Stomach smooth muscle (tissue), 2 donors: ENCODE data around the gene ZNF777.

Experiments
- H3K27ac ChIP-seq: one replicate; pipeline ENCODE4 v1.7.0; 2013; ENCODE audit warnings: mild to moderate bottlenecking, low read length, inconsistent platforms
- H3K27me3 ChIP-seq, 2 donors: one replicate each; pipeline ENCODE4 v1.7.0; 2013; ENCODE audit warnings: low read length in 2 of 2; ENCODE audit not compliant: insufficient read depth in 2 of 2, control insufficient read depth in 1 of 2
- H3K36me3 ChIP-seq, 2 donors: one replicate each; pipeline ENCODE4 v1.7.0; 2013; ENCODE audit warnings: low read length in 2 of 2; ENCODE audit not compliant: control insufficient read depth in 2 of 2, insufficient read depth in 2 of 2
- H3K4me1 ChIP-seq: one replicate; pipeline ENCODE4 v1.7.0; 2013; ENCODE audit warnings: low read length; ENCODE audit not compliant: control insufficient read depth, insufficient read depth
- H3K4me3 ChIP-seq, 2 donors: one replicate each; pipeline ENCODE4 v1.7.0; 2013; ENCODE audit warnings: low read length in 2 of 2
- H3K9ac ChIP-seq, 2 donors: one replicate each; pipeline ENCODE4 v1.7.0; 2013; ENCODE audit warnings: low read length in 2 of 2, mild to moderate bottlenecking in 1 of 2
- H3K9me3 ChIP-seq, 2 donors: one replicate each; pipeline ENCODE4 v1.7.0; 2013; ENCODE audit warnings: low read length in 2 of 2; ENCODE audit not compliant: control insufficient read depth in 2 of 2
- donor health status: healthy.
- donor health status: Pancreatic carcinoma.

Gene ZNF777

GRCh38 chr7:149476791-149477190 is 15.9 kb upstream of the ZNF777 start:
- no peaks in the 10 kb centered on the region for H3K27me3 ChIP-seq
- no peaks in the 10 kb centered on the region for H3K4me1 ChIP-seq
- H3K9me3 ChIP-seq: peaks cover 0 to 4% of the 10 kb centered on the region in 2 donors
- no peak overlapping the region for H3K9ac ChIP-seq
- H3K4me3 ChIP-seq: no peak overlapping the region
- H3K27ac ChIP-seq: no peak overlapping the region
- H3K36me3 ChIP-seq: peaks cover 27 to 36% of the 10 kb centered on the region in 2 donors

- Histone ChIP-seq H3K4me3 (no peak overlapping the region), H3K27ac (no peak overlapping the region), H3K27me3 (no peaks in the 10 kb centered on the region), H3K9ac (no peak overlapping the region), H3K9me3 (peaks cover 0 to 4% of the 10 kb centered on the region in 2 donors), H3K36me3 (peaks cover 27 to 36% of the 10 kb centered on the region in 2 donors), H3K4me1 (no peaks in the 10 kb centered on the region)
Measured at GRCh38 chr7:149475121-149476045, 14.5 kb upstream of the ZNF777 start.

- no peak overlapping the region for H3K9ac ChIP-seq
- no peak overlapping the region for H3K4me3 ChIP-seq
- H3K9me3 ChIP-seq: peaks cover 0 to 4% of the 10 kb centered on the region in 2 donors
- H3K27ac ChIP-seq: no peak overlapping the region
- H3K27me3 ChIP-seq: no peaks in the 10 kb centered on the region
- no peaks in the 10 kb centered on the region for H3K4me1 ChIP-seq
- H3K36me3 ChIP-seq: peaks cover 27 to 34% of the 10 kb centered on the region in 2 donors
Measured at GRCh38 chr7:149474309-149475120, 13.7 kb upstream of the ZNF777 start.

GRCh38 chr7:149473251-149473650 is 12.4 kb upstream of the ZNF777 start:
- H3K36me3 ChIP-seq: peaks cover 27 to 32% of the 10 kb centered on the region in 2 donors
- no peak overlapping the region for H3K9ac ChIP-seq
- H3K4me1 ChIP-seq: no peaks in the 10 kb centered on the region
- no peaks in the 10 kb centered on the region for H3K27me3 ChIP-seq
- H3K9me3 ChIP-seq: no peaks in the 10 kb centered on the region
- H3K27ac ChIP-seq: no peak overlapping the region
- H3K4me3 ChIP-seq: no peak overlapping the region

GRCh38 chr7:149471289-149471953 is 10.6 kb upstream of the ZNF777 start:
- Histone ChIP-seq H3K36me3 (peaks cover 19 to 27% of the 10 kb centered on the region in 2 donors), H3K9me3 (no peaks in the 10 kb centered on the region)

GRCh38 chr7:149469806-149470205 is 8.9 kb upstream of the ZNF777 start:
- Histone ChIP-seq H3K36me3 (peaks cover 9 to 15% of the 10 kb centered on the region in 2 donors), H3K9me3 (no peaks in the 10 kb centered on the region), H3K4me3 (no peak overlapping the region), H3K27me3 (peaks cover 3% of the 10 kb centered on the region in 2 donors), H3K4me1 (no peaks in the 10 kb centered on the region), H3K9ac (no peak overlapping the region), H3K27ac (no peak overlapping the region)

More at GRCh38 chr7:149471289-149471953, 10.6 kb upstream of the ZNF777 start:
- no peak overlapping the region for H3K27ac ChIP-seq
- no peak overlapping the region for H3K4me3 ChIP-seq
- H3K9ac ChIP-seq: no peak overlapping the region
- no peaks in the 10 kb centered on the region for H3K27me3 ChIP-seq
- no peaks in the 10 kb centered on the region for H3K4me1 ChIP-seq

GRCh38 chr7:149468208-149468607 is 7.3 kb upstream of the ZNF777 start:
- peaks cover 7 to 9% of the 10 kb centered on the region in 2 donors for H3K36me3 ChIP-seq
- no peaks in the 10 kb centered on the region for H3K4me1 ChIP-seq
- H3K27ac ChIP-seq: no peak overlapping the region
- no peak overlapping the region for H3K9ac ChIP-seq
- no peaks in the 10 kb centered on the region for H3K9me3 ChIP-seq
- H3K27me3 ChIP-seq: peaks cover 3% of the 10 kb centered on the region in 2 donors
- H3K4me3 ChIP-seq: no peak overlapping the region

GRCh38 chr7:149467321-149467859 is 6.5 kb upstream of the ZNF777 start:
- H3K4me1 ChIP-seq: no peaks in the 10 kb centered on the region
- no peak overlapping the region for H3K27ac ChIP-seq
- H3K9ac ChIP-seq: no peak overlapping the region
- H3K27me3 ChIP-seq: peaks cover 3% of the 10 kb centered on the region in 2 donors
- peaks cover 2% of the 10 kb centered on the region in 2 donors for H3K36me3 ChIP-seq
- H3K9me3 ChIP-seq: no peaks in the 10 kb centered on the region
- no peak overlapping the region for H3K4me3 ChIP-seq

- Histone ChIP-seq H3K9ac (no peak overlapping the region), H3K27me3 (peaks cover 3% of the 10 kb centered on the region in 2 donors), H3K4me1 (peaks cover under 1% of the 10 kb centered on the region), H3K4me3 (no peak overlapping the region), H3K36me3 (peaks cover 0 to under 1% of the 10 kb centered on the region in 2 donors), H3K9me3 (no peaks in the 10 kb centered on the region), H3K27ac (no peak overlapping the region)
Measured at GRCh38 chr7:149466364-149466763, 5.5 kb upstream of the ZNF777 start.

GRCh38 chr7:149463500-149464161 is 2.8 kb upstream of the ZNF777 start:
- Histone ChIP-seq H3K4me1 (peaks cover 16% of the 10 kb centered on the region), H3K4me3 (no peak overlapping the region), H3K36me3 (no peaks in the 10 kb centered on the region), H3K27me3 (peaks cover 3% of the 10 kb centered on the region in 2 donors), H3K27ac (no peak overlapping the region), H3K9ac (no peak overlapping the region), H3K9me3 (no peaks in the 10 kb centered on the region)
